H1 (cell line): ENCODE measurements around the gene TEX10. TPM values are rescaled to one million over a fixed set of nuclear protein-coding genes. Genes with fewer than 3 reads are reported as not detected.
A peak's percentile ranks its signal among the peaks of the same experiment; 100 is the strongest.

ENCODE experiments used
- CTCF ChIA-PET: fragments of 300-600 bp; sonication (Branson Sonifier 250); formaldehyde crosslinking; loops from one replicate; lab custom pipeline; 2021; ENCODE audit not compliant: partially characterized antibody; lab: Charles Lee
- POLR2A ChIA-PET: fragments of 300-600 bp; sonication (Branson Sonifier 250); formaldehyde crosslinking; loops from one replicate; lab custom pipeline; 2021; ENCODE audit warnings: inconsistent platforms; ENCODE audit not compliant: partially characterized antibody; lab: Charles Lee
- DNase-seq, 2 experiments: peaks; one replicate each; pipeline versions ENCODE4 v3.0.0 to v3.0.0-alpha.2; 2010 to 2022; ENCODE audit warnings: low spot score in 2 of 2, low read depth in 1 of 2, mixed read lengths in 1 of 2
- FAIRE-seq: peaks from 2 replicates; lab custom pipeline; 2011; peaks lifted over from hg19 to GRCh38; lab: Jason Lieb, UNC
- H2AFZ ChIP-seq: 2 replicates; pipeline ENCODE4 v1.8.1; 2012; ENCODE audit warnings: low read length, inconsistent platforms
- H2AK5ac ChIP-seq: 2 replicates; pipeline ENCODE4 v1.6.1; 2013; ENCODE audit warnings: low read depth, low read length
- H2BK120ac ChIP-seq: replicated peaks from 2 replicates; pipeline ENCODE3; 2013; ENCODE audit warnings: low read depth, low read length, inconsistent platforms
- H2BK12ac ChIP-seq: 2 replicates; pipeline ENCODE4 v1.6.1; 2013; ENCODE audit warnings: low read depth, low read length
- H2BK15ac ChIP-seq: 2 replicates; pipeline ENCODE4 v1.6.1; 2013; ENCODE audit warnings: low read length
- H2BK20ac ChIP-seq: 2 replicates; pipeline ENCODE4 v1.6.1; 2013; ENCODE audit warnings: low read length
- H2BK5ac ChIP-seq: 2 replicates; pipeline ENCODE4 v1.6.1; 2013; ENCODE audit warnings: low read depth, low read length
- H3K14ac ChIP-seq: 2 replicates; pipeline ENCODE4 v1.6.1; 2013; ENCODE audit warnings: inconsistent platforms; ENCODE audit not compliant: insufficient read length
- H3K18ac ChIP-seq: 2 replicates; pipeline ENCODE4 v1.6.1; 2013; ENCODE audit warnings: low read length; ENCODE audit errors: extremely low read depth
- H3K23ac ChIP-seq: 2 replicates; pipeline ENCODE4 v1.6.1; 2013; ENCODE audit warnings: inconsistent platforms; ENCODE audit not compliant: insufficient read length
- H3K23me2 ChIP-seq: 2 replicates; pipeline ENCODE4 v1.6.1; 2013; ENCODE audit warnings: low read depth, low read length
- H3K27ac ChIP-seq: 2 replicates; pipeline ENCODE4 v1.6.1; 2011; ENCODE audit warnings: low read depth, low read length, inconsistent platforms
- H3K27me3 ChIP-seq, 4 experiments: replicated peaks in 1 of 4; 1 replicate in 1 of 4; 2 replicates in 3 of 4; pipeline versions ENCODE4 v1.6.1 to v1.8.1; 2011 to 2013; ENCODE audit warnings: low read length in 3 of 4, mild to moderate bottlenecking in 3 of 4, inconsistent platforms in 2 of 4, mixed read lengths in 2 of 4, moderate library complexity in 1 of 4; ENCODE audit not compliant: control insufficient read depth in 3 of 4, insufficient read depth in 3 of 4; ENCODE audit errors: extremely low read depth in 1 of 4
- H3K36me3 ChIP-seq, 4 experiments: 2 replicates each; pipeline versions ENCODE4 v1.6.1 to v1.8.1; 2011 to 2013; ENCODE audit warnings: mild to moderate bottlenecking in 4 of 4, low read length in 3 of 4, moderate library complexity in 2 of 4, control low read depth in 1 of 4, inconsistent platforms in 1 of 4; ENCODE audit not compliant: insufficient read depth in 4 of 4, control insufficient read depth in 2 of 4
- H3K4ac ChIP-seq: replicated peaks from 2 replicates; pipeline ENCODE3; 2013; ENCODE audit warnings: low read length, low read depth, mixed read lengths, inconsistent platforms; ENCODE audit not compliant: insufficient read length
- H3K4me1 ChIP-seq, 4 experiments: replicated peaks in 1 of 4; 1 replicate in 1 of 4; 2 replicates in 3 of 4; pipeline versions ENCODE4 v1.6.1 to v1.8.1; 2011 to 2013; ENCODE audit warnings: low read length in 3 of 4, inconsistent platforms in 2 of 4, mixed read lengths in 1 of 4; ENCODE audit not compliant: insufficient read depth in 4 of 4, control insufficient read depth in 3 of 4
- H3K4me2 ChIP-seq, 2 experiments: 2 replicates each; pipeline versions ENCODE4 v1.6.1 to v1.8.1; 2011 to 2013; ENCODE audit warnings: low read depth in 2 of 2, low read length in 2 of 2, control low read depth in 1 of 2, inconsistent platforms in 1 of 2, mild to moderate bottlenecking in 1 of 2; ENCODE audit not compliant: insufficient read depth in 1 of 2
- H3K4me3 ChIP-seq, 4 experiments: fragments of 200-600, 300-600 bp in 1 of 4; sonication (generic), shearing (Covaris generic), sonication (Bioruptor Twin) in 1 of 4; 2 replicates each; pipeline versions ENCODE4 v1.5.1 to v1.8.1; 2011 to 2016; ENCODE audit warnings: low read length in 4 of 4, low read depth in 3 of 4, control low read depth in 2 of 4, inconsistent platforms in 2 of 4, mild to moderate bottlenecking in 2 of 4, mixed read lengths in 1 of 4, moderate library complexity in 1 of 4; ENCODE audit not compliant: insufficient read depth in 2 of 4; ENCODE audit errors: extremely low read depth in 1 of 4
- H3K56ac ChIP-seq: replicated peaks from 2 replicates; pipeline ENCODE3; 2013; ENCODE audit warnings: low read depth, mild to moderate bottlenecking, mixed read lengths, low read length, inconsistent platforms; ENCODE audit not compliant: insufficient read length
- H3K79me1 ChIP-seq: 2 replicates; pipeline ENCODE4 v1.6.1; 2013; ENCODE audit warnings: low read depth, low read length, control low read depth
- H3K79me2 ChIP-seq, 2 experiments: 2 replicates each; pipeline versions ENCODE4 v1.6.1 to v1.8.1; 2012 to 2013; ENCODE audit warnings: low read length in 2 of 2, mild to moderate bottlenecking in 2 of 2, inconsistent platforms in 1 of 2; ENCODE audit not compliant: insufficient read depth in 2 of 2, control insufficient read depth in 1 of 2
- H3K9ac ChIP-seq, 4 experiments: replicated peaks in 1 of 4; 1 replicate in 1 of 4; 2 replicates in 3 of 4; pipeline versions ENCODE4 v1.6.1 to v1.8.1; 2011 to 2013; ENCODE audit warnings: low read depth in 3 of 4, low read length in 3 of 4, control low read depth in 2 of 4, mild to moderate bottlenecking in 2 of 4, moderate library complexity in 2 of 4, inconsistent platforms in 1 of 4; ENCODE audit errors: extremely low read depth in 1 of 4
- H3K9me3 ChIP-seq, 2 experiments: 2 replicates each; pipeline versions ENCODE4 v1.6.1 to v1.8.1; 2012 to 2013; ENCODE audit warnings: mild to moderate bottlenecking in 2 of 2, moderate library complexity in 2 of 2, control low read depth in 1 of 2, inconsistent platforms in 1 of 2, low read depth in 1 of 2, low read length in 1 of 2, mixed read lengths in 1 of 2; ENCODE audit not compliant: insufficient read depth in 2 of 2
- H4K20me1 ChIP-seq, 2 experiments: replicated peaks in 1 of 2; 2 replicates each; pipeline versions ENCODE3 to v1.8.1; 2011 to 2013; ENCODE audit warnings: inconsistent platforms in 2 of 2, low read length in 2 of 2, mild to moderate bottlenecking in 1 of 2; ENCODE audit not compliant: insufficient read depth in 2 of 2, control insufficient read depth in 1 of 2
- H4K5ac ChIP-seq: 2 replicates; pipeline ENCODE4 v1.6.1; 2013; ENCODE audit warnings: low read length, low read depth, mixed read lengths, inconsistent platforms; ENCODE audit not compliant: insufficient read length
- H4K8ac ChIP-seq: 2 replicates; pipeline ENCODE4 v1.8.0; 2013; ENCODE audit warnings: mild to moderate bottlenecking, moderate library complexity, low read length, inconsistent platforms; ENCODE audit not compliant: insufficient read depth; ENCODE audit errors: extremely low read depth
- H4K91ac ChIP-seq: replicated peaks from 2 replicates; pipeline ENCODE3; 2013; ENCODE audit warnings: low read length, mixed read lengths, inconsistent platforms; ENCODE audit not compliant: insufficient read length
- JUND ChIP-seq: IDR thresholded peaks from 2 replicates; pipeline ENCODE4 v1.6.1; 2011; ENCODE audit warnings: mild to moderate bottlenecking, improper control_type of control experiment, low read length
- KDM4A ChIP-seq: IDR thresholded peaks from one replicate; pipeline ENCODE4 v1.7.1; 2012; ENCODE audit warnings: low read depth, mild to moderate bottlenecking, moderate library complexity, low read length, inconsistent platforms; ENCODE audit not compliant: severe bottlenecking
- PHF8 ChIP-seq: fragments of 200-600 bp; sonication (generic); conservative IDR thresholded peaks from 2 replicates; pipeline ENCODE4 v1.7.1; 2012; ENCODE audit warnings: low read depth, mild to moderate bottlenecking, inconsistent platforms, low read length, moderate library complexity
- RBBP5 ChIP-seq: IDR thresholded peaks from 2 replicates; pipeline ENCODE4 v1.7.1; 2012; ENCODE audit warnings: low read depth, mild to moderate bottlenecking, inconsistent platforms, low read length, moderate library complexity, borderline replicate concordance
- RFX5 ChIP-seq: IDR thresholded peaks from 2 replicates; pipeline ENCODE4 v1.6.1; 2011; ENCODE audit warnings: low read depth, low read length, improper control_type of control experiment, borderline replicate concordance
- SAP30 ChIP-seq: fragments of 300-600 bp; sonication (generic); IDR thresholded peaks from 2 replicates; pipeline ENCODE4 v1.7.1; 2012; ENCODE audit warnings: low read length, moderate library complexity, mild to moderate bottlenecking, inconsistent platforms; ENCODE audit not compliant: insufficient read depth, insufficient replicate concordance
- SUZ12 ChIP-seq: fragments of 200-600 bp; sonication (generic); IDR thresholded peaks from 2 replicates; pipeline ENCODE4 v1.6.1; 2012; ENCODE audit warnings: mild to moderate bottlenecking, inconsistent platforms, low read length, moderate library complexity, mixed read lengths
- WGBS, 2 experiments: shearing (Covaris generic) in 1 of 2; methylation state at CpG; one replicate each; pipeline versions ENCODE4 v1.1.6 to v1.1.7; 2013 to 2015; ENCODE audit warnings: low lambda C conversion rate in 2 of 2, mixed read lengths in 2 of 2, inconsistent platforms in 1 of 2, low coverage in 1 of 2, missing lambda C conversion rate in 1 of 2; ENCODE audit not compliant: insufficient replicate concordance in 2 of 2, insufficient coverage in 1 of 2, insufficient read length in 1 of 2; ENCODE audit errors: extremely low coverage in 1 of 2, missing lambda C conversion rate in 1 of 2; 5-methylcytosine and 5-hydroxymethylcytosine counted together
- polyA plus RNA-seq, 7 experiments: library from polyadenylated mRNA; depleted of rRNA in 3 of 7; stranded (reverse) in 5 of 7; unstranded in 2 of 7; fragments of >200 nt in 5 of 7; fragments of 200-250 nt in 2 of 7; gene quantifications; 1 replicate in 5 of 7; 2 replicates in 1 of 7; 4 replicates in 1 of 7; pipeline versions ENCODE4 v1.2.1 to v1.2.3, GENCODE V29; 2011 to 2013; ENCODE audit warnings: missing spikeins in 2 of 7, mixed read lengths in 2 of 7
- total RNA-seq: library from RNA; stranded (reverse); fragmentation: NEBNext Ultra II Directional; extraction: Animal tissue kit (Norgen Biotek cat#: 25700); gene quantifications from 2 replicates; pipeline ENCODE4 v1.2.1, GENCODE V29; 2021

Gene TEX10
- total and polyA plus RNA-seq, 2 of the 8 experiments (the other 6 are each of a cell fraction or from before 2014, with no cell fraction given) = 46.9 to 81.0 TPM

DNA sequence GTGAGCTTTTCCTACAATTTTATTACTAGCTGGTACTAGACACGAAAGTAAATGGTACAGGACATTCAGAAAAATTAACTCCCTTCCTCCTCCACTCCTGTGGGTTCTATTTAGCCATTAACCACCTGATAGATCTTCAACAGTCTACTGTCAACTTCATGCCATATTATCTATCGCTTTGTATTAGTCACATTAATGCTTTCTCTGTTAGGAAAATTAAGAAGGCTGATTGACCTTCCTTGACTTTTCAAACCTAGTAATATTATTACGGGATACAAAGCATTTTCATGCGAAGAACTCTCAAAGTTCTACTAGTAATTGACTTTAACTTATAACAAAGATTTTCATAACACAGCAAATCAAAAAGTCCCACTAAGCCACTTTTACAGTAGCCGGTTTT lies 1.2 kb downstream of the TEX10 start:
- Histone ChIP-seq H3K9me3 (0 out of 4 replicates have a peak, but pooled peaks cover 0 to 3% of the 10 kb centered on the region in 2 experiments), H4K5ac (no peak overlapping the region), H3K27ac (no peak overlapping the region), H3K79me1 (peaks cover 2% of the 10 kb centered on the region), H3K4me2 (peak overlapping the region; percentile 82), H2BK5ac (no peak overlapping the region), H3K23me2 (peaks cover 3% of the 10 kb centered on the region; the same call in 1 of the 2 replicates), H2BK12ac (no peak overlapping the region), H3K23ac (no peak overlapping the region), H3K27me3 (no peaks in the 10 kb centered on the region), H3K18ac (no peak overlapping the region), H3K9ac (peak overlapping the region in 3 of 4 experiments; percentile 71 to 94 (median 94); a peak in 6 of 7 replicates), H3K79me2 (peaks cover 45 to 76% of the 10 kb centered on the region in 2 experiments), H3K4ac (no peak overlapping the region), H3K56ac (no peak overlapping the region), H3K4me1 (peaks cover 2 to 13% (median 6%) of the 10 kb centered on the region in 4 experiments; a peak in 3 of 7 replicates), H2AK5ac (no peak overlapping the region), H3K14ac (no peak overlapping the region), H2BK120ac (no peak overlapping the region), H3K36me3 (peaks cover 0 to 17% (median 10%) of the 10 kb centered on the region in 4 experiments; a peak in 7 of 8 replicates), H2BK15ac (no peak overlapping the region), H4K20me1 (peaks cover 23 to 36% of the 10 kb centered on the region in 2 experiments), H3K4me3 (peak overlapping the region; percentile 88 to 99 (median 96)), H2BK20ac (no peak overlapping the region), H2AFZ (no peak overlapping the region), H4K8ac (no peak overlapping the region), H4K91ac (no peak overlapping the region)
- POLR2A ChIA-PET = interaction anchor here (0.6 to 6.6 kb wide), 14 partner anchors 10 to 1130 kb away, joined by 3 to 88 read pairs (median 6); partner anchors contain the start of genes ALG2 and MSANTD3
- FAIRE-seq (no peak), DNase-seq (no peak)
- WGBS, 2 experiments = 24% methylated on average over 5 of the region's 5 CpGs; no CpG with 5 or more reads in 1 of the 2 experiments
- CTCF ChIA-PET = interaction anchor here (0.7 to 4.1 kb wide), 7 partner anchors 9 to 169 kb away, joined by 3 to 17 read pairs (median 3); no protein-coding TSS in a partner anchor
- TF ChIP-seq RFX5 (no peak), SAP30 (no peak), RBBP5 (no peak), SUZ12 (no peak), PHF8 (no peak), KDM4A (no peak), JUND (no peak)
